C4-2B (cell line): ENCODE measurements around the gene LRRN4CL.

ENCODE experiments used
- H3K27ac ChIP-seq: fragments of 450-650 bp; 2 replicates; pipeline ENCODE4 v1.5.1; 2017
- CTCF ChIP-seq: fragments of 450-650 bp; conservative IDR thresholded peaks from 2 replicates; pipeline ENCODE4 v1.5.1; 2017; ENCODE audit warnings: mild to moderate bottlenecking
- ZFX ChIP-seq: fragments of 450-650 bp; IDR thresholded peaks from 2 replicates; pipeline ENCODE4 v1.6.1; 2017

The LRRN4CL gene

GRCh38 chr11:62726915-62727164 lies 37.5 kb upstream of the LRRN4CL start:
- H3K27ac ChIP-seq = peak overlapping the region; percentile 97

DNA sequence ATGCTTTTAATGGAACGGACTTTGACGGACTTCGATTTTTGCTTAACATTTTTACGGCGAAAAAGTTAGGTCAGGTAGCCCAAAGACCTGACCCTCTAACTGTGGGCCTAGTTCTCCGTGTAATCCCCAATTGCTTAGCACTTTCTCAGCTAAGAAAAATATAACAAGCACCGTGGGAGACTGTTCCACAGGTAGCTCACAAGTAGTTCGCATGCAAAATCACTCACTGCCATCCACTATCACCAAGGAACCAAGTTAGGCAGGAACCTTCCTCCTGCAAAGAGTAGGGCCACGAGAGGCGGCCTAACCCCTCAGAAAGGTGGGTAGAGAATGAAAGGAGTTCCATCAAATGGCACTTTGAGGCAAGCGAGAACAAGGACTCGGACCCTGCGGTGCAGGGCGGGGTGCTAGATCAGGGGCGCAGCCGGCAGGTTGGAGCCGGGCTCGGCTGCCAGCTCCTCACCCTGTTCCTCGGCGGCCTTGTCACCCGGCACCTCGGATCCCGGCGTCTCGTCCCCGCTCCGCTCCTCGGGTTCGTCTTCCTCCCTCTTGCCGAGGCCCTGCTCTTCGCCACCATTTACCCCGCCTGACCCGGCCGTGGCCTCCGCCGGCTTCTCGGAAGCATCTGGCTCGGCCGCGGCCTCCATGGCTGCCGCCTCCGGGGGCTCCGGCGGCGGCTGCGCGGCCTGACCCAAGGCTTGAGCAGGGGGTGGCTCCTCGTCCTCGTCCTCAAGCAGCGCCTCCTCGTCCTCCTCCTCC lies 37.0 kb upstream of the LRRN4CL start:
- TF ChIP-seq CTCF (no peak), ZFX (no peak)

More at GRCh38 chr11:62726915-62727164, 37.5 kb upstream of the LRRN4CL start:
- TF ChIP-seq ZFX = peak; percentile 98
- TF ChIP-seq CTCF = no peak

DNA sequence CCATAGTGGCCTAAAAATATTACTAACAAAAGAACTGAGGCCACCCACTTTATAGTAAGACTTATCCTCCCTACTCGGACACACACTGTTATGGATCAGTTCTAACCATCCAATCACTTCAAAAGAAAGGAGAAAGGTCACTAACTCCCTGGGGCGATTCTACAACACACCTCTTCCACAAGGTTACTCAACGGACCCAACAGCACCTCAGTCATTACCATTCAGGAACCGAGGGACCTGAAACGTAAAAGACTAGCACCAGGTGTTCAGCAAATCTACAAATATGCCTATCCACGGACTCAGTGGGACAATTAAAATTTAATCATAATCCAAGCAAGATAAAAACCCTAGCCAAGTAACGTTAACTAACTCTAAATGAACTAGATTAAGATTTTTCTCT lies 36.3 kb upstream of the LRRN4CL start:
- peak overlapping the region; percentile 97 for H3K27ac ChIP-seq
- TF ChIP-seq ZFX (no peak), CTCF (no peak)

More for the DNA sequence above, 37.0 kb upstream of the LRRN4CL start:
- peak overlapping the region; percentile 97 for H3K27ac ChIP-seq

DNA sequence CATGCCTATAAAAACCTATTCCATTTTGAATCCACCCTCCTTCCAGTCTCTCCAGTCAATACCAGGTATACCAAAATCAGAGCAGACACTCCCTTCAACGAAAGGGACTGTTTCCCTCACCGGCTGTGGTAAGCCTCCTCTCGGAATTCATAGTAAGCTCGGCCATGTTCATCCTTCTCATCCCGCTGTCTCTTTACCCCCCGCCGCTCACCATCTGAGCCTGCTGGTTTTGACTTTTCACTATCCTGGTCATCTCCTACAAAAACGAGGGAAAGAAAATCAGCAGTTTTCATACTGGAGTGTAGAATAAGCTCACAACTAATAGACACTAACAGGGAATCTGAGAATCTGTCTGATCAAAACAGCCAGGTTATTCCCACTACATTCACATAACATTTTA lies 34.8 kb upstream of the LRRN4CL start:
- no peak overlapping the region for H3K27ac ChIP-seq
- TF ChIP-seq ZFX (no peak), CTCF (no peak)

- no peak; the same call in 1 of the 2 replicates for TF ChIP-seq CTCF
- TF ChIP-seq ZFX = no peak
- H3K27ac ChIP-seq = no peak overlapping the region
Observed at GRCh38 chr11:62721994-62722393, 32.7 kb upstream of the LRRN4CL start.

GRCh38 chr11:62719302-62719978 lies 30.1 kb upstream of the LRRN4CL start:
- H3K27ac ChIP-seq = peak overlapping the region; percentile 37
- TF ChIP-seq CTCF (no peak), ZFX (no peak)

DNA sequence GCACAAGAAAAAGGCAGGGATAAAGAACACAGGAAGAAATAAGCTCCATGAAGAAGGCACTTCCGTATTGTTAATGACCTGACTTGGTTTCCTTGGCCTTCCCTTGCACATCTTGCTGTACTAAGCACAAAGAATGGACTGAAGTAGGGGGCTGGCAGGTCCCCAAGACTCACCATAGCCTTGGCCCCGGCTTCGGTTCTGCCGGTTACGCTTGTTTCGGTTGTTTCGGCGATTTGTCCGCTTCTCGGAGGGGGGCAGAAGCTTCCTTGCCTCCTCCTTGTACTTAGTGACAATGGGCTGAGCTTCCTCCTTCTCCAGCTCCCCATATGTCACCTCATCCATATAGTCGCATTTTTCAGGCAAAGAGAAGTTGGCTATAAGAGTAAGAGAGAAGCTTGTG lies 27.5 kb upstream of the LRRN4CL start:
- peak overlapping the region; percentile 36; the same call in 1 of the 2 replicates for H3K27ac ChIP-seq
- TF ChIP-seq ZFX (no peak), CTCF (no peak)
